HG02943 (cell line): ENCODE measurements around the gene LCN6.

Experiments
- ATAC-seq: cut with Tn5 transposase; IDR thresholded peaks from one replicate; pipeline ENCODE4 v1.9.1; 2021; ENCODE audit warnings: mild to moderate bottlenecking, low read depth, moderate library complexity; ENCODE audit not compliant: unreplicated experiment

LCN6 gene

GRCh38 chr9:136695435-136695895 is 52.9 kb downstream of the LCN6 start:
- ATAC-seq = no peak

- ATAC-seq = no peak
Observed at GRCh38 chr9:136694872-136695247, 53.5 kb downstream of the LCN6 start.

- no peak for ATAC-seq
Observed at GRCh38 chr9:136694163-136694871, 54.0 kb downstream of the LCN6 start.
